Left colon (tissue), 2 donors: ENCODE data around the gene EFNA2. TPM values are rescaled to one million over a fixed set of nuclear protein-coding genes. Genes with fewer than 3 reads are reported as not detected.
"Not testable (repeated sequence)": the region's sequence is repeated elsewhere in the genome, so short reads cannot be mapped to it uniquely, and the experiment has no call there.

ENCODE experiments used
- ATAC-seq: fragments of 200-7000 bp; cut with Tn5 transposase; one replicate; pipeline ENCODE4 v1.9.1; 2020; ENCODE audit warnings: mild to moderate bottlenecking, moderate library complexity
- DNase-seq, 2 donors: peaks; one replicate each; pipeline ENCODE4 v3.0.0-alpha.2; 2020
- intact Hi-C, 2 donors: fragments of 100-400 bp; cut with DNase I in 1 of 2; cut with micrococcal nuclease in 1 of 2; formaldehyde crosslinking; loops; one replicate each; pipeline versions ENCODE4 v1.11.2 to v1.14.0; 2022; cut with DNase I, micrococcal nuclease
- total RNA-seq, 2 donors: library from RNA; stranded (reverse); fragmentation: NEBNext Ultra II Directional; extraction: Animal tissue kit (Norgen Biotek cat#: 25700); gene quantifications; one replicate each; pipeline ENCODE4 v1.2.1, GENCODE V29; 2021
- donor health status: DM: no; HTN: no; CAD: no.
- donor health status: DM: yes; HTN: yes; CAD: no.

EFNA2 gene
- total RNA-seq, 2 donors from 2014 or later, result 83.8 to 85.4 TPM

- intact Hi-C loops, result no loop called here
- ATAC-seq, result no peak
- no peak for DNase-seq
Observed at GRCh38 chr19:1307320-1307719, 21.6 kb downstream of the EFNA2 start.

- DNase-seq (no peak), ATAC-seq (no peak)
- intact Hi-C loops, result no loop called here
Observed at GRCh38 chr19:1307755-1308303, 22.2 kb downstream of the EFNA2 start.

GRCh38 chr19:1308718-1309117, 23.0 kb downstream of the EFNA2 start:
- no peak for ATAC-seq
- intact Hi-C loops, result no loop called here

GRCh38 chr19:1309977-1310852, 24.5 kb downstream of the EFNA2 start:
- DNase-seq (no peak), ATAC-seq (no peak)
- intact Hi-C loops, result no loop called here

More at GRCh38 chr19:1308718-1309117, 23.0 kb downstream of the EFNA2 start:
- DNase-seq, result no peak

- no peak for ATAC-seq
- intact Hi-C loops, result no loop called here
Observed at GRCh38 chr19:1310853-1311180, 25.1 kb downstream of the EFNA2 start.

GRCh38 chr19:1311543-1312091, 25.9 kb downstream of the EFNA2 start:
- DNase-seq (no peak), ATAC-seq (no peak)
- intact Hi-C loops, result no loop called here

More at GRCh38 chr19:1310853-1311180, 25.1 kb downstream of the EFNA2 start:
- DNase-seq, result no peak

- DNase-seq (peak in 1 of 2 donors; percentile 53), ATAC-seq (peak; percentile 60)
- intact Hi-C loops, result no loop called here
Observed at GRCh38 chr19:1312767-1313694, 27.4 kb downstream of the EFNA2 start.

GRCh38 chr19:1313695-1314613, 28.3 kb downstream of the EFNA2 start:
- DNase-seq, result peak in 1 of 2 donors; percentile 54
- intact Hi-C loops, result no loop called here

GRCh38 chr19:1315470-1316166, 29.9 kb downstream of the EFNA2 start:
- DNase-seq (peak; percentile 47 to 73), ATAC-seq (peak; percentile 81)
- intact Hi-C loops, result no loop called here

More at GRCh38 chr19:1313695-1314613, 28.3 kb downstream of the EFNA2 start:
- peak; percentile 64 for ATAC-seq

GRCh38 chr19:1316466-1316865, 30.8 kb downstream of the EFNA2 start:
- no peak for ATAC-seq
- intact Hi-C loops, result no loop called here
- no peak for DNase-seq

GRCh38 chr19:1317274-1318003, 31.8 kb downstream of the EFNA2 start:
- ATAC-seq (no peak), DNase-seq (no peak)

GRCh38 chr19:1318678-1319471, 33.2 kb downstream of the EFNA2 start:
- DNase-seq (no peak), ATAC-seq (no peak)

More at GRCh38 chr19:1317274-1318003, 31.8 kb downstream of the EFNA2 start:
- intact Hi-C loops, result no loop called here

GRCh38 chr19:1320282-1320650, 34.6 kb downstream of the EFNA2 start:
- DNase-seq, ATAC-seq, intact Hi-C loops: not testable (repeated sequence)

More at GRCh38 chr19:1318678-1319471, 33.2 kb downstream of the EFNA2 start:
- intact Hi-C loops, result no loop called here

- no peak for ATAC-seq
- intact Hi-C loops, result no loop called here
- DNase-seq, result no peak
Observed at GRCh38 chr19:1321539-1321938, 35.9 kb downstream of the EFNA2 start.

- no peak for DNase-seq
- no peak for ATAC-seq
- intact Hi-C loops, result no loop called here
Observed at GRCh38 chr19:1322198-1322981, 36.7 kb downstream of the EFNA2 start.
